HEK293T (cell line): Measurements from ENCODE around the gene RBM11.
"Not testable (repeated sequence)": the region's sequence is repeated elsewhere in the genome, so short reads cannot be mapped to it uniquely, and the experiment has no call there.

Experiments
- ARNT ChIP-seq: fragments of 450-650 bp; IDR thresholded peaks from 2 replicates; pipeline ENCODE4 v1.6.1; 2017; ENCODE audit warnings: mild to moderate bottlenecking
- ELF4 ChIP-seq: fragments of 450-650 bp; IDR thresholded peaks from 2 replicates; pipeline ENCODE4 v1.6.1; 2017; ENCODE audit warnings: antibody characterized with exemption
- FOXK2 ChIP-seq: fragments of 450-650 bp; IDR thresholded peaks from 2 replicates; pipeline ENCODE4 v1.6.1; 2016; ENCODE audit warnings: mild to moderate bottlenecking
- L3MBTL2 ChIP-seq: fragments of 450-650 bp; conservative IDR thresholded peaks from 2 replicates; pipeline ENCODE4 v1.6.1; 2016; ENCODE audit warnings: mild to moderate bottlenecking
- LEF1 ChIP-seq: fragments of 450-650 bp; IDR thresholded peaks from 2 replicates; pipeline ENCODE4 v1.6.1; 2017; ENCODE audit warnings: mild to moderate bottlenecking, borderline replicate concordance
- PKNOX1 ChIP-seq: fragments of 450-650 bp; IDR thresholded peaks from 2 replicates; pipeline ENCODE4 v1.6.1; 2016
- SP1 ChIP-seq: fragments of 450-650 bp; IDR thresholded peaks from 2 replicates; pipeline ENCODE4 v1.6.1; 2017
- SUZ12 ChIP-seq: fragments of 450-650 bp; IDR thresholded peaks from 2 replicates; pipeline ENCODE4 v1.6.1; 2016; ENCODE audit warnings: mild to moderate bottlenecking
- ZNF384 ChIP-seq: fragments of 450-650 bp; IDR thresholded peaks from 2 replicates; pipeline ENCODE4 v1.6.1; 2016

GRCh38 chr21:14166463-14167223 lies 49.3 kb upstream of the RBM11 start:
- not testable (repeated sequence) for TF ChIP-seq FOXK2, PKNOX1, L3MBTL2, ARNT, SP1, SUZ12, LEF1, ZNF384, ELF4
